ENCODE results near the gene WWOX.

The WWOX gene

DNA sequence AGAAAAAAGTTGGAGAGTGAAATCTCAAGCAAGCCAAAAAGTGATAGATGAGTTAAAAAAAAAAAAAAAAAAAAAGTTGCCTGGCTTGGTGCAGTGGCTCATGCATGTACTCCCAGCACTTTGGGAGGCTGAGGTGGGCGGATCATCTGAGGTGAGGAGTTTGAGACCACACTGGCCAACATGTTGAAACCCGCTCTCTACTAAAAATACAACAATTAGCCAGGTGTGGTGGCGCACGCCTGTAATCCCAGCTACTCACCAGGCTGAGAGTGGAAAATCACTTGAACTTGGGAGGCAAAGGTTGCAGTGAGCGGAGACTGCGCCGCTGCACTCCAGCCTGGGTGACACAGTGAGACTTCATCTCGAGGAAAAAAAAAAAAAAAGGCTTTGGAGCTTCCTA, 668.8 kb downstream of the WWOX start:
- DNase-seq (ENCODE audit: extremely low spot score) = no peak
- ChIA-PET POLR2A (no interaction called here), CTCF (interaction anchor here (0.8 to 1.0 kb wide), 2 partner anchors 12 to 264 kb away, joined by 3 to 5 read pairs; no protein-coding TSS in a partner anchor)
- TF ChIP-seq, protein P1, sequence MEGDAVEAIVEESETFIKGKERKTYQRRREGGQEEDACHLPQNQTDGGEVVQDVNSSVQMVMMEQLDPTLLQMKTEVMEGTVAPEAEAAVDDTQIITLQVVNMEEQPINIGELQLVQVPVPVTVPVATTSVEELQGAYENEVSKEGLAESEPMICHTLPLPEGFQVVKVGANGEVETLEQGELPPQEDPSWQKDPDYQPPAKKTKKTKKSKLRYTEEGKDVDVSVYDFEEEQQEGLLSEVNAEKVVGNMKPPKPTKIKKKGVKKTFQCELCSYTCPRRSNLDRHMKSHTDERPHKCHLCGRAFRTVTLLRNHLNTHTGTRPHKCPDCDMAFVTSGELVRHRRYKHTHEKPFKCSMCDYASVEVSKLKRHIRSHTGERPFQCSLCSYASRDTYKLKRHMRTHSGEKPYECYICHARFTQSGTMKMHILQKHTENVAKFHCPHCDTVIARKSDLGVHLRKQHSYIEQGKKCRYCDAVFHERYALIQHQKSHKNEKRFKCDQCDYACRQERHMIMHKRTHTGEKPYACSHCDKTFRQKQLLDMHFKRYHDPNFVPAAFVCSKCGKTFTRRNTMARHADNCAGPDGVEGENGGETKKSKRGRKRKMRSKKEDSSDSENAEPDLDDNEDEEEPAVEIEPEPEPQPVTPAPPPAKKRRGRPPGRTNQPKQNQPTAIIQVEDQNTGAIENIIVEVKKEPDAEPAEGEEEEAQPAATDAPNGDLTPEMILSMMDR (IDR thresholded peaks at IDR 0.05; ENCODE audit: control extremely low read depth, extremely low read depth, low read depth, missing control alignments) = no peak

DNA sequence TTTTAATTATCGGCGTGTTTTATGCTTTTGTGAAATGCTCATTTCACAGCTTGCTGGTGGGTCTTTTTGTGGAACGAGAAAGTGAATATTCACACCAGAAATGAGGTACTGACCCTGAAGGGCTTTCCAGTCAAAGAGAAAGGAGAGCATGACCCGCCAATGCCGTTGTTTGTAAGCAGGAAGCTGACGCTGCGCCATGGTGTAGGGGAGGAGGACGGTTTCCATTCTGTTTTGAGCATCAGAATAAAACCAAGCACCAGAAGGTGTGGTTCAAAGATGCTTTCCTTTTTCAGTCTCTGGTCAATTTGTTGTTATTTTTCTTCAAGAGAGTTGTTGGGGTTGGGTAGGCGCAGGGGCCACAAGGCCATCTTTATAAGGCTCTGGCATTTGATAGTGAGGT, 669.3 kb downstream of the WWOX start:
- POLR2A ChIA-PET = no interaction called here
- CTCF ChIA-PET = interaction anchor here (0.8 to 1.0 kb wide), 2 partner anchors 11 to 265 kb away, joined by 3 to 5 read pairs; no protein-coding TSS in a partner anchor
- DNase-seq (ENCODE audit: extremely low spot score) = no peak
- TF ChIP-seq, protein P1 (IDR thresholded peaks at IDR 0.05; ENCODE audit: control extremely low read depth, extremely low read depth, low read depth, missing control alignments) = no peak

DNA sequence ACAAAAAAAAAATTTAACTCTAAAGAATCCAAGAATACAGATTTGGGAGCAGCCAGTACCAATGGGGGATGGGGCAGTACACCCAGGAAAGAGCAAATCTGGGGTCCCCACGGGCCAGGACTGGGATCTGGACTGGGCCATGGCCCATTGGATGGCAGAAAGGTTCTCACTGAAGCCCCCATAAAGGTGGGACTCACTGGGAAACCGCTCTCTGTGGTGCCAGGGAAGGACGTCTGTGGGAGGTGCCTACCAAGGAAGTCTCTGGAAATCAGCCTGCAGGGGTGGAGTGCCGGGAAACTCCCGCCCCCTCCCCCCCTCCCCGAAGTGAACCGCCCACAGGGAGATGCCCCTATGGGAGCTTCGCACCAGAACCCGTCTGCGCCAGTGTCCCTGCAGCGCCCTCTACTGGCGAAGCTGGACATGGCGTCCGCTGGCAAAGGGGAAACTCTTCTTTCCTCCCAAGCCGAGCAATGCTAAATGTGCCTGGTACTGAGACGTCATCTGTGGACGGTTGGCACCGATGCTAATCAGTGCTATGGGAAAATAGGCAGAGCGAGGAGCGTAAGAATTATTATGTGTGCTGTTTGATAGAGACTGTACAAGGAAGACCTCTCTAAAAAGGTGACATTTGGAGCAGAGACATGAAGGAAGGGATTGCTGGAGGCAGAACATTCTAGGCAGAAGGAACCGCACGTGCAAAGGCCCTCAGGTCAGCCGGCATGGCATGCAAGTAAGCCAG, 671.1 kb downstream of the WWOX start:
- CTCF ChIA-PET = interaction anchor here (0.6 to 5.0 kb wide), 21 partner anchors 8 to 271 kb away, joined by 3 to 31 read pairs (median 4); no protein-coding TSS in a partner anchor
- TF ChIP-seq, protein P1 (IDR thresholded peaks at IDR 0.05; ENCODE audit: control extremely low read depth, extremely low read depth, low read depth, missing control alignments) = peak; percentile 93
- POLR2A ChIA-PET = no interaction called here
- DNase-seq (ENCODE audit: extremely low spot score) = peak; percentile 77

DNA sequence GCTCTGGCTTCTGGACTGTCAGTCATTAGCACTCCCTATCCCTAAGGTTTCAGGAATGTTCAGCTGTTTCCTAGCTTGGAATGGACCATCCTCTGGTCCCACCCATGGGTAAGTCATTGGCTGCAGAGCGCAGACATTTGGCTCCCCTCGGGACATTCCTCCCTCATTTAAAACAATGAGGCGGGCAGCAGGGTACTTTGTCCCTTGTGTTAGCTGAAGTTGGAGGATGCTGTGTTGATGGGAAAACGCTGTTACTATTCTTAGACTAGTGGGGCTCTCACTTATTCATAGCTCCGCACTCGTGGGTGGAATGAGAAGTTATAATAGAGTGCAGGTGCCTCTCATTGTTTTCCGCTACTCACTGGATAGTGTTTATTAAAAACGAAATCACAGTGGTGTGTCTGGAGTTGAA, 673.8 kb downstream of the WWOX start:
- TF ChIP-seq, protein P1 (IDR thresholded peaks at IDR 0.05; ENCODE audit: control extremely low read depth, extremely low read depth, low read depth, missing control alignments) = no peak
- ChIA-PET CTCF (interaction anchor here (0.8 to 5.0 kb wide), 2 partner anchors 67 to 651 kb away, joined by 3 to 31 read pairs; no protein-coding TSS in a partner anchor), POLR2A (no interaction called here)
- DNase-seq (ENCODE audit: extremely low spot score) = no peak

DNA sequence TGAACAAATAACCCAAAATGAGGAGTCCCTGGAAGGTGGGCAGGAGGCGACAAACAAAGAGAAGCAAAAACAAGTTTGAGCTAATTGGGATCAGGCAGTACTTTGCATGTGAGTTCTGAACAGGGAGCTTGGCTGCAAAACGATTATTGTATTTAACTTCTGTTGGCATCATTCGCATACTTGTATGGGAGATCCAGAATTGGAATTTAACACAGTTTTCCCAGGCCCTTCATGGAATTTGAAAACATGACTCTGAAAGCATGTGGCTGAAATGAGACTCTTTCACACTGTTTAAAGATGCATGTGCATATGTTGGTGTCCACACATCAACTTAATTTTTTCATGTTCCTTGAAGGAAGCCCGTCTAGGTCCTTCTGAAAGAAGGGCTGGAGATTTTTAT, 674.3 kb downstream of the WWOX start:
- ChIA-PET POLR2A (no interaction called here), CTCF (interaction anchor here (5.0 kb wide), 1 partner anchor 68 kb away, joined by 31 read pairs; no protein-coding TSS in a partner anchor)
- TF ChIP-seq, protein P1 (IDR thresholded peaks at IDR 0.05; ENCODE audit: control extremely low read depth, extremely low read depth, low read depth, missing control alignments) = no peak
- DNase-seq (ENCODE audit: extremely low spot score) = no peak

DNA sequence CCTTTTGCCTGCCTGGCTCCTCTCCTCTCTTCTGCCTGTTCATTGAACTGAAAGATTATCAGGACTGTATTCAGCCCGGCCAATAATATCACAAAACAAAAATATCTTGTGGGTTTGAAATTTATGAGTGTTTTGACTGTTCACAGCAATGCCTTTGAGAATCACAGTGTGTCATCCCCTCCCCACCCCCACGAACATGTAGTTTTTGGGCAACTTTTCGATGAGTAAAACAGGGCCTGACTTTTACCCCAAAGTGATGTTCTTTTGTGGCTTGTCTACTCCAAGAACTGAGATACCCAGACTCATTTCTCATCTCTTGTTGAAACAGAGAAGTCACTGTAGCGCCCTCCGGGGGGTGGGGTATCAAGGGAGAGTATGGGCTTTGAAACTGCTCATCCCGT, 675.7 kb downstream of the WWOX start:
- DNase-seq (ENCODE audit: extremely low spot score) = no peak
- CTCF ChIA-PET = no interaction called here
- POLR2A ChIA-PET = no interaction called here
- TF ChIP-seq, protein P1 (IDR thresholded peaks at IDR 0.05; ENCODE audit: control extremely low read depth, extremely low read depth, low read depth, missing control alignments) = no peak
